GM19351 (cell line): ENCODE results near the gene ATP6V0A4.
"Not testable (repeated sequence)": the region's sequence is repeated elsewhere in the genome, so short reads cannot be mapped to it uniquely, and the experiment has no call there.

Experiments used
- ATAC-seq: cut with Tn5 transposase; IDR thresholded peaks from one replicate; pipeline ENCODE4 v1.9.1; 2021; ENCODE audit warnings: mild to moderate bottlenecking, moderate library complexity; ENCODE audit not compliant: unreplicated experiment

Gene ATP6V0A4

GRCh38 chr7:138804618-138805017 is 6.6 kb upstream of the ATP6V0A4 start:
- ATAC-seq: no peak

GRCh38 chr7:138802706-138803105 is 4.7 kb upstream of the ATP6V0A4 start:
- ATAC-seq: no peak

DNA sequence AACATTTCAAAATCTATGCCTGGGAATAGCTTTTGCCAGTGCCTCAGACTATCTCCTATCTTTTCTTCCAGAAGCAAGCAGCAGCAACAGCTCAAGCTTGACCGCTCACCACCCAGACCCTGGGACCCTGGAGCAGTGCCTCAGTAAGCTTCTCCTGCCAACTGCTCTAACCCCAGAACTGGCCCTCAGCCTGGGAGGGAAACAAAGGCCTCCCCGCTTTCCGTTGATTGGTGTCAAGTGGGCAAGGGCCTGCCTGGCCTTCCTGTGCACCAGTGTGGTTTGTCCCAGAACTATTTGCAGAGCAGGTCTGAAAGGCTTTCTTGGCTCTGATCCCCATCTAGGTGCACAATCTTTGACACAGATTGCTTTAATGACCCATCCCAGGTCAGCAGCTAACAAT is 3.3 kb upstream of the ATP6V0A4 start:
- no peak for ATAC-seq

DNA sequence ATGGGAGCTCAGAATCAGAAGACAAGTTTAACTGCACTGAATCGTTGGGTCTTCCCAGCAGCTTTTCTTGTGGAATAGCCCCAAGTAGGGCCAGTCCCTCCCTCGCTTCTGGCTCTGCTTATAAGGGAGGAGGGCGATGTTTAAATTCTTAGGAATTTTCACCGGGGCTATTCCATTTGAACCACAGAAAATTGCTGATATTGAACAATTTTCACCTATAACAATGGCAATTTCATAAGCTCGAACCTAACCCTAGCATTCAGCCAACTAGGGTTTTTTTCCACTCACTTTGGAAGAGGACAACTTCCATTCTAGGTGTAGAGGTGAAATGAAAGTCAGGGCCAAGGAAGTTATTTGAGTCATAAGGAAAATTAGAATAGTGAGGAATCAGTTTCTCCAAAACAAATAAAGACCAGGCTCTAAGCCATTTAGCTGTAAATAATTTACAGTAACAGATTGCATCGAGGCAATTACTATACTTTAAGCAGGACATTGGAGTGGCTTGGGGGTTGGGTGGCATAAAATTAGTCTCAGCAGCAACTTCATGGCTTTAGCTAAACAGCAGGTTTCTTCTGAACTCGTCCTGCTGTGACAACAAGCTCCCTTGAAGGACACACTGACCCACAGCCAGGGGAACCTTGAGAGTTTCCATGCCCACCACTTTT is 1.5 kb upstream of the ATP6V0A4 start:
- ATAC-seq: no peak

GRCh38 chr7:138798836-138799235 is 840 bp upstream of the ATP6V0A4 start:
- no peak for ATAC-seq

DNA sequence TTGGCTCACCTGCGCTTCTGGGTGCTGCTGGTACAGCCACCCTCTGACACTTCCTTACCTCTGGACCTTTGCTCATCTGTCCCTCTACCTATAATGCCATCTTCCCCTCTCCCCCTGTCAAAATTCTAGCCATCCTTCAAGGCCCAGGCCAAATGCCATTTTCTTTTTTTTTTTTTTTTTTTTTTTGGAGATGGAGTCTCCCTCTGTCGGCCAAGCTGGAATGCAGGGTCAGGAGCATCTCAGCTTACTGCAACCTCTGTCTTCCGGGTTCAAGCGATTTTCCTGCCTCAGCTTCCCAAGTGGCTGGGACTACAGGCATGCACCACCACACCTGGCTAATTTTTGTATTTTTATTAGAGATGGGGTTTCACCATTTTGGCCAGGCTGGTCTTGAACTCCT is 950 bp downstream of the ATP6V0A4 start:
- not testable (repeated sequence) for ATAC-seq

GRCh38 chr7:138796038-138796615 is 1.9 kb downstream of the ATP6V0A4 start:
- no peak for ATAC-seq

- no peak for ATAC-seq
These were observed 12.2 kb downstream of the ATP6V0A4 start for GRCh38 chr7:138785587-138786437.

- no peak for ATAC-seq
These were observed 13.3 kb downstream of the ATP6V0A4 start for GRCh38 chr7:138784692-138785091.

- ATAC-seq: no peak
These were observed 17.0 kb downstream of the ATP6V0A4 start for GRCh38 chr7:138781004-138781403.

DNA sequence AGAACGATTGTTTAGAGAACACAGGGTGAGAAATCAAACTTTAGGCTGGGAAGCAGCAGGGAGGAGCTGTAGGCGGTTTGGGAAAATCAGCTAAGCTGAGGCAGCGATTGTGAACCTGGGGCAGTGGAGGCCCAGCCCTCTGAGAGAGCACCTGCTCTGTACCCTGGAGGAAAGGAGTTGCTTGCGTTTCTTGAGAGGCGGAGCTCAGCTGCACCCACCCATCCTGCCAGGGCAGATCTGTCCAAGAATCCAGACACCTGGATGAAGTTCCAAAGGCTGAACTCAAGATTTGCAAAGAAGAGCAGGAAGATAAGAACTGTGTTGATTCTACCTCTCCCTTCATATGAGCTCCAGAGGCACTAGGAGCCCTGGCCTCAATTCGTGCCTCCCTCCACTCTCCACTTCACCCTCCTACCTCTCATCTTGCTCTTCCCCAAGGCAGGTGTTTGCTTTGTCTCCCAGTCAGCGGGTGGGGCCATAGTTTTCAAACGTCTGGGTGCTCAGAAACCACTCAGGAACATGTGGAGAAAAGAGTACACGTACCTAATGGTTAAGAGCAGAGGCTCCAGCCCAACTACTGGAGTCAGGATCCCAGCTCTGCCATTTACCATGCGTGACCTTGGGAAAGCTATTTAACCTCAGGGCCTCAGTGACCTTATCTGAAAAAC is 21.7 kb downstream of the ATP6V0A4 start:
- ATAC-seq: no peak

DNA sequence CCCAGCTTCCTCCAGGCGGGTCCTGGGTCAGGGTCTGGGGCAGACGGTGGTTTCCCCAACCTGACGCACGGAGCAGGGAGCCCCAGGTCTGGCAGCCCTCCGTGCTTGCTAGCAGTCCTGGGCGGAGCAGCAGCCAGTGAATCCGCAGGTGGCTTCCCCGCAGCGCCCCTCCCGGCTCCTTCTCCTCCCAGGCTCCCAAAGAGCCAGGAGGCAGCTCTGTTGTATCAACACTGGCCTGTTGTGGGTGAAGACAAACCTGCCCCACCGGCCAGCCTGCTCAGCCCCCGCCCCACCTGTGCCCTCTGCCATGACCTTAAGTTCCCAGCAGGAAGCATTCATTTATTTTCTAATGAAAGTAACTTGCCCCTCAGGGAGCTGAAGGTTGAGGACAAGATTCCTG is 24.2 kb downstream of the ATP6V0A4 start:
- no peak for ATAC-seq

- ATAC-seq: no peak
These were observed 24.8 kb downstream of the ATP6V0A4 start for GRCh38 chr7:138773176-138773575.

GRCh38 chr7:138770904-138771303 is 27.1 kb downstream of the ATP6V0A4 start:
- ATAC-seq: no peak

DNA sequence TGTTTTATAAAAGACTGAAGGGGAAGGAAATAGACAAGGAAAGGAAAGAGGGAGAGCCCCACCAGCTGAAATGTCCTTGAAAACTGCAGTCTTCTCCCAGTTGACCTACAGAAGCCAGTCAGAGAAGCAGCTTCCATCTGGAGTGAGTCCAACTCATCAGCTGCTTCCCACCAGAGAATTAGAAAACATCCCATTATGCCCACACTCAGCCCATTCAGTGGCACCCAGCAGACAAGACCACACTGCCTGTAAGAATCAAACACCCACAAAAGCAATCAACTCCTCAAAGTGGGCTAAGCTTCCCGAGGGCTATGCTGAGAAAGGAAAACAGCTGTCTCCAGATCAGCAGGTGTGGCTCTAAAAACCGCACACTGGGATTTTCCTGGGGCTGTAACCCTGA is 29.8 kb downstream of the ATP6V0A4 start:
- ATAC-seq: no peak

GRCh38 chr7:138756591-138757242 is 41.3 kb downstream of the ATP6V0A4 start:
- no peak for ATAC-seq

DNA sequence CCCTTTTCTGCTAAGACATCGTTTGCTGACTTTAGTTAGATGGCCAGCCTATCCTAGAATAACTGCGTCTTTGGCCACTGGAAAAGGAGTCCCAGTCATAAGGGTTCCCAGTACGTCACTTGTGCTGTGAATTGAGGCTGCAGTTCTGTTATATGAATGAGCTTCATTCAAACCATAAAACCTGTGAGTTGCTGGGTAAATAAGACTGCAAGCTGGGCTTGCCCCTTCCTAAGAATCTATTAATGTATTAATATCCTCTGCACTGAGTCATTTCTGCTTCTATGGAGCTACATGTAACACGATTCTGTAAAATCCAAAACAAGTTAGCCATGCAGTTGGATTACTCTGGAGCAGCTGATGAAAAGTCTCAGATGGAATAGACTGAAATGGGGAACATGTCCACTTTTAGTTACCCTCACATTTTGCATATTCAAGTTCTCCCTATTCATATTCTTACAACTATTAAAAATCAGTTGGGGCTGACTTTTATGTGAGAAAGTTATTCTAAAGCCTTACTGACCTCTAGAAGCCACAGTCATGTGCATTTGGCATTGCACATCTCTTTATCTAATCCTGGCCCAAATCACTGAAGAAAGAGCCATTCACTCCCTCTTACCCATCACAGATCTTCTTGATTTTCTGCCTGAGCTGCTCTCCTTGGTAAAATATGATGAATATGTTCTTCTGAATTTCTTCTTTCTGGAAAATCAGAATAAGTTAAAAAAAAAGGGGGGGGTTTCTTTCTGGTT is 42.0 kb downstream of the ATP6V0A4 start:
- ATAC-seq: no peak

DNA sequence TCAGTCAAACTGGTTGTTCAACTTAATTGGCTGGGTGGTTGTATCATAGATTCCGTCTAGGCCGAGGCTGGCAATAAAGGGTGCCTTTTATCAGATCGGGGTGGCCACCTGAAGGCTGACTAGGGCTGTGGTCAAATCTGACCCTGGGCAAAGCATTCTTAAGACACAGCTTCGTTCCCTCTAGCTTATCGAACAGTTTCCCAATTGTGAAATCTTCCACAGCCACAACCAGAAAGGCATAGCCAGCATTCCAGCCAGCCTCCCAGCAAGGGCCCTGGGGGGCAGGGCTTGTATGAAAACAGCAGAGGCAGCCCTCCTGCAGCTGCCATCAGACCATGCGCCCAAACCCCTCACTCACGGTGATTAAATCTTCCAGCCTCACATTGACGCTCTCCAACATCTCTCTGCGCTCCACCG is 42.7 kb downstream of the ATP6V0A4 start:
- ATAC-seq: no peak

- no peak for ATAC-seq
These were observed 44.4 kb downstream of the ATP6V0A4 start for GRCh38 chr7:138753610-138754009.

GRCh38 chr7:138753150-138753518 is 44.9 kb downstream of the ATP6V0A4 start:
- ATAC-seq: no peak
